ENCODE measurements around the gene FRMD4B.
A peak's percentile ranks its signal among the peaks of the same experiment; 100 is the strongest.

FRMD4B gene

DNA sequence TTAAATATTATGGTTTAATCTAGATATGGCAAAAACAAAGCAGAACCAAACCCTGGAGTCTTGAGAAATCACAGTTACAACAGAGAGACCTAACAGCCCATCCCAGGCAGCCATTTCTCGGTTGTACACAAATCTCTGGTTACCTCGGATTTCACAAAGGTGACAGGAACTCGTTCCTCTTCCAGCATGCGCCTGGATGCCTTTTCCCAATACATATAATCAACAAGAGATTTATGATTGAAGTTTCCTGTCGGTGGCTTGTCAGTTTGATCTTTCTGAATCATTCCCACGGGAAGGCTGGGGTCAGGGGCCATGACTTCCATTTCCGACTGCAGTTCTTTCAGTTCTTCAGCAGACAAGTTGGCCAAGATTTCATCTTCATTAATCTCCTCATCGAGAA, 263.9 kb downstream of the FRMD4B start:
- Histone ChIP-seq H3K9me3 (no peaks in the 10 kb centered on the region), H3K36me3 (no peaks in the 10 kb centered on the region), H3K27ac (no peak overlapping the region), H3K4me3 (ENCODE audit: low read depth in 1 of 2, low read length in 1 of 2) (no peak overlapping the region), H3K27me3 (no peaks in the 10 kb centered on the region), H3K4me1 (ENCODE audit: control insufficient read depth in 1 of 2, insufficient read depth in 1 of 2, low read depth in 1 of 2, low read length in 1 of 2) (peaks cover 0 to 14% of the 10 kb centered on the region in 2 experiments)
- TF ChIP-seq, protein P1, sequence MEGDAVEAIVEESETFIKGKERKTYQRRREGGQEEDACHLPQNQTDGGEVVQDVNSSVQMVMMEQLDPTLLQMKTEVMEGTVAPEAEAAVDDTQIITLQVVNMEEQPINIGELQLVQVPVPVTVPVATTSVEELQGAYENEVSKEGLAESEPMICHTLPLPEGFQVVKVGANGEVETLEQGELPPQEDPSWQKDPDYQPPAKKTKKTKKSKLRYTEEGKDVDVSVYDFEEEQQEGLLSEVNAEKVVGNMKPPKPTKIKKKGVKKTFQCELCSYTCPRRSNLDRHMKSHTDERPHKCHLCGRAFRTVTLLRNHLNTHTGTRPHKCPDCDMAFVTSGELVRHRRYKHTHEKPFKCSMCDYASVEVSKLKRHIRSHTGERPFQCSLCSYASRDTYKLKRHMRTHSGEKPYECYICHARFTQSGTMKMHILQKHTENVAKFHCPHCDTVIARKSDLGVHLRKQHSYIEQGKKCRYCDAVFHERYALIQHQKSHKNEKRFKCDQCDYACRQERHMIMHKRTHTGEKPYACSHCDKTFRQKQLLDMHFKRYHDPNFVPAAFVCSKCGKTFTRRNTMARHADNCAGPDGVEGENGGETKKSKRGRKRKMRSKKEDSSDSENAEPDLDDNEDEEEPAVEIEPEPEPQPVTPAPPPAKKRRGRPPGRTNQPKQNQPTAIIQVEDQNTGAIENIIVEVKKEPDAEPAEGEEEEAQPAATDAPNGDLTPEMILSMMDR (IDR thresholded peaks at IDR 0.05): no peak

DNA sequence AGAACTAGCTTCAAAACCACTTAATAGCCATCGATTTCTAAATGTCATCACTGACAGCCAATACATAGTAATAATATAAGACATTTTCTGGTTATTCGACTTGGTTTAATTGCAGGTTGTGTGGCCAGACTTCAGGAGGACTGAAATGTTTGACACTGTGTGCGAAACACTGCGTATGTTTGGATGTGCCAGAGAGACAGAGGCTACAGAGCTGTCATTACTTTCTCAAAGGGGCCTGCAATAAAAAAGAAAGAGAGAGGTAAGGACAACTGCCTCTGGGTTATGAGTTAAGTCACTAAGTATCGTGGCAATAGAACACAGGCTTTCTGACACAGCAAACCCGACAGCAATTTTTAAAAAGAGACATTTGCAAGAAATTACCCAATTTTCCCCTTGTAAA, 264.4 kb downstream of the FRMD4B start:
- Histone ChIP-seq H3K27me3 (no peaks in the 10 kb centered on the region), H3K4me3 (ENCODE audit: low read depth in 1 of 2, low read length in 1 of 2) (no peak overlapping the region), H3K4me1 (ENCODE audit: control insufficient read depth in 1 of 2, insufficient read depth in 1 of 2, low read depth in 1 of 2, low read length in 1 of 2) (peaks cover 0 to 10% of the 10 kb centered on the region in 2 experiments), H3K36me3 (no peaks in the 10 kb centered on the region), H3K27ac (no peak overlapping the region), H3K9me3 (no peaks in the 10 kb centered on the region)
- TF ChIP-seq, protein P1 (IDR thresholded peaks at IDR 0.05): no peak

- no peaks in the 10 kb centered on the region for H3K27me3 ChIP-seq
- H3K9me3 ChIP-seq: no peaks in the 10 kb centered on the region
- TF ChIP-seq, protein P1 (IDR thresholded peaks at IDR 0.05): peak; percentile 91
- H3K4me3 ChIP-seq (ENCODE audit: low read depth in 1 of 2, low read length in 1 of 2): no peak overlapping the region
- no peaks in the 10 kb centered on the region for H3K36me3 ChIP-seq
- H3K4me1 ChIP-seq (ENCODE audit: control insufficient read depth in 1 of 2, insufficient read depth in 1 of 2, low read depth in 1 of 2, low read length in 1 of 2): peaks cover 0 to 10% of the 10 kb centered on the region in 2 experiments
- no peak overlapping the region for H3K27ac ChIP-seq
These were observed 264.9 kb downstream of the FRMD4B start for GRCh38 chr3:69120879-69121464.
